GM03348 (cell line): Measurements from ENCODE around the gene ZBTB21.

Source experiments
- DNase-seq: peaks from one replicate; pipeline ENCODE4 v3.0.0; 2012; ENCODE audit warnings: low spot score

The ZBTB21 gene

DNA sequence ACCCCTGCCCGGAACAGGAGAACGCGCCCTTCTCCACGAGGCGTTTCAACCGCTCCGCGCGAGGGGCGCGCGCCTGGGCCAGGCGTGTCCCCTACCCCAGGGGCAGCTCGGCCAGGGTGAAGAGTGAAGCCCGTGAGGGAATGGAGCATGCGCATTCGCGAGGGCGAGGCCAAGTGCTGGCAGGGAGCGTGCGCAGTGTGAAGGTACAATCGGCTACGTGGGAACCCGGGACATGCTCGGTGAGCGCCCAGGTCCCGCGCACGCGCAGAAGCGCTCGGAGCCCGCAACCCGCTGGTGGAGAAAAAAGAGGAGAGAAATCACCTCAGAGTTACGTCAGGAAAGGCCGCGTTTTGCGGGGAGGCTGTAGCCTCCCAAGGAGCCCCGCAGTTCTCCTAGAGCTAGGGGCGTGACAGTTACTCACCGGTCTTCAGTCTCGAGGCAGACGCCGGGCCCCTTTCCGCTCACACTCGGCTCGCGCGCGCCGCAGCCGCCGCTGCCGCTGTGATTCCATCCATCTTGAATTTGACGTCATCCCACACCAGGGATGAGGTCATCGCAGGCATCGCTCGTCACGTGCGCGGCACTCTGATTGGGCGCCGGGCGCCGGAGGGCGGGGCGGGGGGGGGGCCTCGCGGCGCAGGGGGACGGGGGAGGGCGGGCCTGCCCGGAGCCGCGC lies at the start of gene ZBTB21:
ZBTB21 (minus strand) TSS at position 530 of the 676 bp plus-strand sequence. CDS start 16,265 bp downstream, outside the sequence.
- DNase-seq = peak; percentile 98

GRCh38 chr21:42059721-42060120 lies 49.6 kb upstream of the ZBTB21 start:
- no peak for DNase-seq

DNA sequence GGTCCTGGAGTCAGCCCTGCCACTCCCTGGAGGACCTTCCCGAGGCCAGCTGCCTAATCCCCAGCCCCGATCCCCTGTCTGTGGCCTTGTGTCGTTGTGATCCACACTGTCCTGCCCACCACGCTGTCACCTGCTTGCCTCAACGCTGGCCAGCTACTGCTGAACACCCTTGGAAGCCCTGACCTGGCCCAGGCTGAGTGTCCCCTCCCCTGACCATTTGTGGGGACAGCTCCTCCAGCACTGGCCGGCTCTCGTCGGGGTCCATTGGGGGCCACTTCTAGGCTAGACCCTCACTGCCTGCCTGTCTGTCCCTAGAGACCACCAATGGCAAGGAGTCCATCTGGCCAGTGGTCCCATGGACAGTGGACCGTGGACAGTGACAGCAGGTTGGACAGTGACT lies 49.0 kb upstream of the ZBTB21 start:
- no peak for DNase-seq

DNA sequence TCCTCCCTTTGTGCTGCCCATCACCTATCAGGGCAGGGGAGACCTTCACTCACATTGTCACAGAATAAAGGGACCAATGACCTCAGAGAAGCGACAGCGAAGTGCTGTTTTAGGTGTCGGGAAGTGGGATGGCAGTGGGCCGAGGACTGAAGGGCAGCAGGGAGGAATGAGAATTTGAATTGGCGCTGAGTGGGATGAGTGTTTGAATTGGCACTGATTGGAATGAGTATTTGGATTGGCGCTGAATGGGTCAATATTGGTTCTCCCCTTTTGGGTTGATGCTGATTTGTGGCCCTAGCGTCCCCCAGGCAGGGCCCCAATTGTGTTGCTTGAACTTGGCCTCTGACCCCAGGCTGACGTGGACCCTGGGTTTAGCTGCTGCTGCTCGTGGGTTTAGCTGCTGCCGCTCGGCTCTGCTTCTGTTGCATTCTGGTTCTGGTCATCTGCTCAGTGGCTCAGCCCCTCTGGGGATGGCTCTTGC lies 48.5 kb upstream of the ZBTB21 start:
- no peak for DNase-seq

GRCh38 chr21:42057851-42058437 lies 47.8 kb upstream of the ZBTB21 start:
- no peak for DNase-seq

- peak; percentile 86 for DNase-seq
Observed at GRCh38 chr21:42056996-42057689, 47.0 kb upstream of the ZBTB21 start.

DNA sequence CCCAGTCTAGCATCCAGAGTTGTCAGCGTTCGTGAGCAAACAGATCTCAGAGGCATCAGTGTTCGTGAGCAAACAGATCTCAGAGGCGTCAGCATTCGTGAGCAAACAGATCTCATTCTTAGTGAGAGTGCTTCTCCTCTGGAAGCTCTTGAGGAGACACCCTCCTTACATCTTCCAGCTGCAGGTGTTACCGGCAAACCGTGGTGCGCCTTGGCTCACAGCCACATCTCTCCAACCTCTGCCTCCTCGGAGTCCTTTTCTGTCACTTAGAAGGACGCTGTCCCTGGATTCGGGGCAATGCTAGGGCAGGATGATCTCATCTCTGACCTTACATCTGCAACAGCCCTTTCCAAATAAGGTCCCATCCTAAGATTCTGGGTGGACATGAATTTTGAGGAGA lies 46.3 kb upstream of the ZBTB21 start:
- DNase-seq = no peak

DNA sequence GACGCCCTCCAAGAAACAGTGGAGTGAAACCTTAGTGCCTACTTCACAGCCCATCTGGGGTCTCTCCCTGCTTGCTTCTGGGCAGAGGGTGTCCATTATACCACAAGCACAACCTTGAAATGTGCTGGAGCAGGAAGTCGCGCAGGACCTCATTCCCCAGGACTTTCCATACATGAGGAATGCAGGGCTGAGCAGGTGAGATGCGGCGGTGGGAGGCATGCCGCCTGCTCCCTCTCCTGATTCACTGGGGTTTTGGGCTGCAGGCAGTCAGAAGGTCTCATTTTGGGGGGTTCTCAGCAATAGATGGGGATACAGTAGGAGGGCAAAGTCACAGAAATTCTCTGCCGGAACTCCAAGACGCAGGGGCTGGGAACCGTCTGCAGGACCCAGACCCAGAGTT lies 45.3 kb upstream of the ZBTB21 start:
- DNase-seq = no peak

- no peak for DNase-seq
Observed at GRCh38 chr21:42051788-42052187, 41.6 kb upstream of the ZBTB21 start.

DNA sequence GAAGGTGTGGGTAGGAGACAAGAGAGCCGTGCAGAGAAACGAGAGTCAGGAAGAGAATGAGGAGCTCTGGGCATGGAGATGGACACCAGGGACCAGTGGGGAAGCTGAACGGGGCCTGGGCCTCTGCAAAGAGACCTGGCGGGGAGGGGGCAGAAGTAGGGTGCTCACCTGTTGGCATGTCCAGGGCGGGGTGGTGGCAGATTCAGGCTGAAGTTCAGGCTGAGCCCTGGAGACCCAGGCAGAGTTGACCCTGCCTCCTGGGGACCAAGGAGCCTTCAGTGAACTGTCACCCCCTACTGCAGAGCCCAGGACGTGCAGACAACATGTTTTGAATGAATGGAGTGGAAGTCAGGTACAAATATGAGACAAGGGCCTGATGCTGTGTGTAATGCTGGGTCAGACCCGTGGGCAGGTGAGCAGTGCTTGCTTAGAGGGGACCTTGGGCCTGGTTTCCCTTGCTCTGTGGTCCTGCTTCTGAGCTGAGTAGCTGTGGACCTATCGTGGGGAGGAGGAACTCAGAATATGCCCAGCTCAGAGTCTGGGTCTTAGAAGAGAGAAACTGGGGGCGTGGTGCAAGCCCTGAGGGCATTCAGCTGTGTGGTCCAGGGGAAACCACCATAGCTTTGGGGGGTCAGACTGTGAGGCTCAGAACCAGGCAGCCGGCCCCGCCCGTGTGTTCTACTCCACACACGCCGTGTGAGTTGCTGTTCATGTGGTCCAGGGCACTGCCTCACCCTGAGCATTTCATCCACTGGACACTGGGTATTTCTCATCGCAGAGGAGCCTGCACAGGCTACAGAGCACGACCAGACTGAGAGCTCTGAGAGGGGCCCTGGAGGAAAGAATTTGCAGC lies 39.6 kb upstream of the ZBTB21 start:
- DNase-seq = no peak

GRCh38 chr21:42048870-42049577 lies 38.9 kb upstream of the ZBTB21 start:
- DNase-seq = no peak

DNA sequence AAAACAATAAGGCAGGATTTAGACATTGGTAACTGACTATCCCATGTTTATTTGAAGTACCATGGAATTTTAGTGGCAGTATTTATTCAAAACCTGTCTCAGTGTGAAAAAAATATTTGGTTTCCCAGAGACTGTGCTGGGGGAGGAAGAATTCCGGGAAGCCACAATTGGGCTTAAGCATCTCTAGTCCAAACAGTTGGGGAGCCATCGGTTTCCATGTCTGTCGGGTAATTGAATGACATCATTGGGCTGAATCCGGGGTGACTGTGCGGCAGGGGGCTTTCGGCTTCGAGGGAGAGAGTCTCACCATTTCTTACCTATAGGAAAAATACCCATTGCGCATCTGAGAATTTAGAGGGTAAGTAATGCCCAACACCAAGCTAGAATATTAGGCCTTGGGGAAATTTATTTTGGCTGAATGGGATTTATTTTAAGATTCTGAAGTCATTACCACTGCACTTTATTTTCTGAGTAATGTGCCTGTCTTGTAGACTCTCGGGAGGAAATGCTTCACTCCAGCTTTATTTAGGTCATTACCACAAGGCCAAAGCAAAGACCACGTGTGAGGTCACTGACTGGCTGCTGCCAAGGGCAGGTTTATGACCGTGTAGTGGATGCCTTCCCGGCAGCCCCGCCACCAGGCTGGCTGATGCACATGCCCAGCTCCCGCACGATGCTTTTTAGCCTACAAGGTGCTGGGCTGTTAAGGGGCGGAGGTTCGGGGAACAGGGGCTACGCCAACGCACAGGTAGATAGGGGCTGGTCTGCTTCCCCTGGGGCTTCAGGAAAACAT lies 37.9 kb upstream of the ZBTB21 start:
- peak; percentile 87 for DNase-seq

DNA sequence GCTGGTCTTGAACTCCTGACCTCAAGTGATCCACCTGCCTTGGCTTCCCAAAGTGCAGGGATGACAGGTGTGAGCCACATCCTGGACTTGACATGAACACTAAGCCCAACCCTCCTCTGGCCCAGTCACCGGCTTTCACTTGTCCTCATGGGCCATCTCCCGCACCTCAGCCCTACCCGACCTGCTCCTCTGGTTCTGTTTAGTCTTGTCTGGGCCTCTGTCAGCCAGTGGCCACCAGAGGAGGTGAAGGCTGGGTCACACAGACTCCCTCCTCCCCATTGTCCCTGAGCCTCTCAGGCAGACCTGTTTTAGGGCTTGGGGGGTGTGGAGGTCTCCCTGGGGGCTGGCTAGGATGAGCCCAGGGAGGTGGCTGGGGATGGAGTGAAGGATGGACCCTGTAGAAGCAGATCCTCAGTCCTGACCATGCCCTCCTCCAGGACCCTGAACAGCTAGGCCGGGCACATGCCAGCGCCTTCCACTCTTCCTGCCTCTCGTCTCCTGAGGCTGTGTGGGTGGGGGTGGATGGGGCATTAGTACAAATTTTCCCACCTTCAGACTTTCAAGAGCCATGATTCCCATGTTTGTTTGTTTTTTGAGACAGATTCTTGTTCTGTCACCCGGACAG lies 34.8 kb upstream of the ZBTB21 start:
- DNase-seq = no peak

- DNase-seq = no peak
Observed at GRCh38 chr21:42043961-42044360, 33.8 kb upstream of the ZBTB21 start.

DNA sequence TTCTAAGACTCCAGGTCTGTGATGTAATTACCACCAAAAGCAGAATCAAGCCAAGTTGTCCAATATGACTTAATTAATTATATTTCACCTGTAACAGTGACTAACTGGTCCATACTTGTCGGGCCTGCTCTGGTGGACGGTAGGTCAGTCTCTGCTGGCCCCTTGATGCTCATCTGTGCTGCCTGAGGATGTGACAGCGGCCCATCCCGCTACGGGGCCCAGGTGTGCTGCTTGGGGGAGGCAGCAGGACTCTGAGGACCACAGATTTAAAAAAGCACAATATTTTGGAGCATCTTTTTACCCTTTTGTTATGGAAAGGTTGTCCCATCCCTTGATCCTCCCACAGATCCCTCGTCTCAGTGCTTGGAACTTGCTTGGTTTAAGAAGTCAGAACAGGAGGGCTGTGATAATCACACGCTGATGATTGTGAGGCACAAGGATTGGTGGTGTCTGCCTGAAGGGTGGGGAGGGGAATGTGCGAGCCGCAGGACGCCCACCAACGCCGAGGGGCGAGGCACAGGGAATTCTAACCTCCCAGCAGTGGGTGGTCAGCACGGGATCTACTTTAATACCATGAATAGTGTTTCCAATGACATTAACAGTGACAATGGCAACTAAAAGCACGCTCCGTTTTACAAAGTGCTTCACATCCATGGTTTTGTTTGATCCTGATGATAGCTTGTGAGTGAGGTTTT lies 33.2 kb upstream of the ZBTB21 start:
- no peak for DNase-seq

DNA sequence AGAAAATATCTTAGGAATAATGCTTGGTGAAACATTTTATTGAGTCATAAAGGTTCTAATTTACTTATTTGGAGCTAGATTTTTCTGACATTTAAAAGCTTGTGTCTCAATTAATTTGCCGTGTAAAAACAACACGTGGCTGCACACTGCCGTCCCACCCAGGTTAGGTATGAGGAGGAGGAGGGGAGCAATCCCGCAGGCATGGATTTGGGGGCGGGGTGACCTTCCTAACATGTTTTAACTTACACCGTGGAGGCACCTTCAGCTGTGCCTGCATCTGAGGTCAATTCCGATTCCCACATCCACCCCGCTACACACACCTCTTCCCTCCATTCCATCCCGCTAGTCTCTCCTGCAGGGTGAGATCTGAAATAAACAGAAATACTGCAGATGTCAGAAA lies 32.5 kb upstream of the ZBTB21 start:
- no peak for DNase-seq

DNA sequence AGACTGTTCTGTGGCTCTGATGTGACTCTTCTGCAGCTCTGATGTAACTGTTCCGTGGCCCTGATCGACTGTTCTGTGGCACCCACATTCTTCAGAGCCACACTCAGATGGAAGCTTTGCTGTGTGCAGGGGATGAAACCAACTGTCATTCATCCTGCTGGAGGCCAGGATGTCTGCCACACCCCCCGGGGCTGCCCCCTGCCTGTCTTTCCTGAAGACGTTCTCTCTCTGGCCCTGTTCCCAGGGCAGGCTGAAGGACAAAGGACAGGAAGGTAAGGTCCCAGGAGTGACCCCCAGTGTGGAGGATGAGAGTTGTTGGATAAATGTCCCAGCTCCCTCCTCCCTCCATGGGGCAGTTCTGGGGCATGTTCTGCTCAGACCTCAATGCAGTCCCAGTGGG lies 31.6 kb upstream of the ZBTB21 start:
- no peak for DNase-seq

GRCh38 chr21:42041246-42041645 lies 31.1 kb upstream of the ZBTB21 start:
- DNase-seq = no peak

GRCh38 chr21:42040411-42041180 lies 30.4 kb upstream of the ZBTB21 start:
- DNase-seq = peak; percentile 95
